ENCODE measurements around the gene MSMP. TPM values are rescaled to one million over a fixed set of nuclear protein-coding genes. Genes with fewer than 3 reads are reported as not detected.

The MSMP gene
- total RNA-seq, 1 experiment from 2014 or later: not detected

- H3K4me3 ChIP-seq (ENCODE audit: insufficient read depth, low read depth, low read length): no peak overlapping the region
- no peaks in the 10 kb centered on the region; the same call in 1 of the 2 replicates for H3K27me3 ChIP-seq (ENCODE audit: control insufficient read depth, insufficient read depth, low read length)
- no peak for DNase-seq
- H3K36me3 ChIP-seq (replicated peaks; ENCODE audit: control insufficient read depth, insufficient read depth, low read length): no peaks in the 10 kb centered on the region
Observed at GRCh38 chr9:35789541-35789940, 35.5 kb upstream of the MSMP start.

- no peaks in the 10 kb centered on the region for H3K36me3 ChIP-seq (replicated peaks; ENCODE audit: control insufficient read depth, insufficient read depth, low read length)
- no peak for DNase-seq
Observed at GRCh38 chr9:35783418-35783817, 29.3 kb upstream of the MSMP start.

GRCh38 chr9:35781066-35781465 lies 27.0 kb upstream of the MSMP start:
- no peak for DNase-seq
- Histone ChIP-seq H3K4me3 (ENCODE audit: insufficient read depth, low read depth, low read length) (no peak overlapping the region), H3K27me3 (ENCODE audit: control insufficient read depth, insufficient read depth, low read length) (no peaks in the 10 kb centered on the region), H3K36me3 (replicated peaks; ENCODE audit: control insufficient read depth, insufficient read depth, low read length) (no peaks in the 10 kb centered on the region)

More at GRCh38 chr9:35783418-35783817, 29.3 kb upstream of the MSMP start:
- Histone ChIP-seq H3K4me3 (ENCODE audit: insufficient read depth, low read depth, low read length) (no peak overlapping the region), H3K27me3 (ENCODE audit: control insufficient read depth, insufficient read depth, low read length) (no peaks in the 10 kb centered on the region)

- Histone ChIP-seq H3K27me3 (ENCODE audit: control insufficient read depth, insufficient read depth, low read length) (no peaks in the 10 kb centered on the region), H3K36me3 (replicated peaks; ENCODE audit: control insufficient read depth, insufficient read depth, low read length) (no peaks in the 10 kb centered on the region), H3K4me3 (ENCODE audit: insufficient read depth, low read depth, low read length) (no peak overlapping the region)
- DNase-seq: no peak
Observed at GRCh38 chr9:35778496-35778895, 24.4 kb upstream of the MSMP start.

DNA sequence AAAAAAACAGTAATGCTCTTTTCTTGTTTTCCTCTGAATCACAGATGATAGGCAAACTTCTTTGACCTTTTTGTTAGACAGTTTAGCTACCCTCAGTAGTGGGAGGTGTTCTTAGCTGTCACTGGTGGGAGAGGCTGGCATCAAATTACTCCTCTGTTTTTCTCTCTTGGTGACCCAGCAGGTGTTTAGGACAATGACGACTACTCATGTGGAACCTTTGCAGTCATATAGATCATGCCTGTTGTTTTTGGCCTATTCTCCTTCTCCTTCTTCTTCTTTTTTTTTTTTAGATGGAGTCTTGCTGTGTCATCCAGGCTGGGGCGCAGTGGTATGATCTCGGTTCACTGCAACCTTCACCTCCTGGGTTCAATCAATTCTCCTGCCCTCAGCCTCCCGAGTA lies 21.9 kb upstream of the MSMP start:
- DNase-seq: no peak
- H3K4me3 ChIP-seq (ENCODE audit: insufficient read depth, low read depth, low read length): no peak overlapping the region
- no peaks in the 10 kb centered on the region for H3K36me3 ChIP-seq (replicated peaks; ENCODE audit: control insufficient read depth, insufficient read depth, low read length)
- H3K27me3 ChIP-seq (ENCODE audit: control insufficient read depth, insufficient read depth, low read length): no peaks in the 10 kb centered on the region

DNA sequence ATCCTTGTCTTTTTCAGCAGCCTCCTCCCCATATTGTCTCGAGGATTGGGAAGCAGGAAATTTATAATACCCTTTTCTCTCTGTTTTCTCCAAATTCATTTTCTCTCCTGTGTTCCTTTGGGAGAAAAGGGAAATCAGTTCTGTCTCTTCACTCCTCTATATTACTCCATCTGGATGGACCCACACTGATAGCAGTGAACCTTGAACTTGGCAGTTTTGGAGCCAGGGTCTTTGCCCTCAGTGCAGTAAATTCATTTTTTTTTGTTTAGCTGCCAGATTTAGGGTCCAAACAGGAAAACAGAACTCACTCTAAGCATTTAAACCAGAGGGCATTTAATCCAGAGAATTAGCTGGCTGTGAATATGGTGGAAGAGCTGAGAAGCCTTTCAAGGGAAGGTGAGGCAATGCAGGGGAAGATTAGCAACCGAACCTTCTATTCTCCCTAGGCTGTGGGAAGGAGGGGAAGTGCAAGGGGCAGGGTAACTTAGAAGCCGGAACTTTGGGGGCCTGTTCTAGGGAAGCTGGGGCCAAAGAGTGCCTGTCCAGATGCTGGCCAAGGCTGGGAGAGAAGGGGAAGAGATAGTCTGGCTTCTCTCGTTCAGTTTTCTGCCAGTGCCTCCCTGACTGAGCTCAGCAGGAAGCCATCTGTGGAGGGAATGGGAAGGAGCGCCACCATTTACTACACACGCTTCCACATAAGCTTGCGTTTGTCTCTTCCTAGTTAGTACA lies 21.0 kb upstream of the MSMP start:
- Histone ChIP-seq H3K27me3 (ENCODE audit: control insufficient read depth, insufficient read depth, low read length) (no peaks in the 10 kb centered on the region), H3K4me3 (ENCODE audit: insufficient read depth, low read depth, low read length) (no peak overlapping the region), H3K36me3 (replicated peaks; ENCODE audit: control insufficient read depth, insufficient read depth, low read length) (no peaks in the 10 kb centered on the region)
- peak; percentile 59 for DNase-seq

- Histone ChIP-seq H3K4me3 (ENCODE audit: insufficient read depth, low read depth, low read length) (no peak overlapping the region), H3K36me3 (replicated peaks; ENCODE audit: control insufficient read depth, insufficient read depth, low read length) (no peaks in the 10 kb centered on the region), H3K27me3 (ENCODE audit: control insufficient read depth, insufficient read depth, low read length) (no peaks in the 10 kb centered on the region)
- no peak for DNase-seq
Observed at GRCh38 chr9:35771943-35772342, 17.9 kb upstream of the MSMP start.

- H3K4me3 ChIP-seq (ENCODE audit: insufficient read depth, low read depth, low read length): no peak overlapping the region
Observed at GRCh38 chr9:35771534-35771933, 17.5 kb upstream of the MSMP start.

GRCh38 chr9:35771075-35771433 lies 17.0 kb upstream of the MSMP start:
- no peak for DNase-seq
- H3K4me3 ChIP-seq (ENCODE audit: insufficient read depth, low read depth, low read length): no peak overlapping the region
- H3K36me3 ChIP-seq (replicated peaks; ENCODE audit: control insufficient read depth, insufficient read depth, low read length): no peaks in the 10 kb centered on the region
- H3K27me3 ChIP-seq (ENCODE audit: control insufficient read depth, insufficient read depth, low read length): no peaks in the 10 kb centered on the region

More at GRCh38 chr9:35771534-35771933, 17.5 kb upstream of the MSMP start:
- Histone ChIP-seq H3K27me3 (ENCODE audit: control insufficient read depth, insufficient read depth, low read length) (no peaks in the 10 kb centered on the region), H3K36me3 (replicated peaks; ENCODE audit: control insufficient read depth, insufficient read depth, low read length) (no peaks in the 10 kb centered on the region)
- no peak for DNase-seq

DNA sequence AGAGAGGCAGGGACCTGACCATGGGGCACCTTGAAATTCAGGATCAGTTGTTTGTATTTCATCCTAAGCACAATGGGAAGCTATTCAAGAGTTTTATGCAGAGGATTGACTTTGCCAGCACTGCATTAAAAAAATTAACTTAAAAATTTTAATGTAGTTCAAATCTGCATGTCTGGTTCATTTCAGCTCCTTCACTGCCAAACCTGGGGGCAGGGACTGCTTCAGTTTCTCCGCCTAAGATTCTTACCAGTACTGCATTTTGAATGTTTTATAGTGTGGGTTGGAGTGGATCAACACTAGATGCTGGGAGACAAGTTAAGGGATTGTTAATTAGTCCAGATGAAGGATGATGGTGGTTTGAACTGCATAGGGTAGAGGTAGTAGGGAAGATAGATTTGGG lies 15.7 kb upstream of the MSMP start:
- Histone ChIP-seq H3K36me3 (replicated peaks; ENCODE audit: control insufficient read depth, insufficient read depth, low read length) (no peaks in the 10 kb centered on the region), H3K27me3 (ENCODE audit: control insufficient read depth, insufficient read depth, low read length) (no peaks in the 10 kb centered on the region), H3K4me3 (ENCODE audit: insufficient read depth, low read depth, low read length) (no peak overlapping the region)
- DNase-seq: no peak

DNA sequence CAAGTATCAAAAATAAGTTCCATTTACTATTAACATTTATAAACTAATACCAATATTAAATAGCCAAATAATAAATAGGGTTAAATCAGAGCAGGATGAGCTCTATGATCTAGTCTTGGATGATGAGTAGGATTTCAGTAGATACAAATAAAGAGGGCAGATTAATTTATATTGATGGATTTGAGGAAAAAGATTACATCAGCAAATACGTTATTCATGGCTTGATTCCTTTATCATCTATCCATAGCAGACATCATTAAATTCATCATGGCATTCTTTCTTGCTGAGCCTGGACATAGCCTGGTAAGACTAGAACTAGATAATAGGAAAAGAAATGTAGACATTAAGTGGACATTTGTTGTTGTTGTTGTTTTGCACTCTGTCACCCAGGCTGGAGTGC lies 13.4 kb upstream of the MSMP start:
- no peaks in the 10 kb centered on the region for H3K27me3 ChIP-seq (ENCODE audit: control insufficient read depth, insufficient read depth, low read length)
- no peak overlapping the region for H3K4me3 ChIP-seq (ENCODE audit: insufficient read depth, low read depth, low read length)
- H3K36me3 ChIP-seq (replicated peaks; ENCODE audit: control insufficient read depth, insufficient read depth, low read length): no peaks in the 10 kb centered on the region
- no peak for DNase-seq

DNA sequence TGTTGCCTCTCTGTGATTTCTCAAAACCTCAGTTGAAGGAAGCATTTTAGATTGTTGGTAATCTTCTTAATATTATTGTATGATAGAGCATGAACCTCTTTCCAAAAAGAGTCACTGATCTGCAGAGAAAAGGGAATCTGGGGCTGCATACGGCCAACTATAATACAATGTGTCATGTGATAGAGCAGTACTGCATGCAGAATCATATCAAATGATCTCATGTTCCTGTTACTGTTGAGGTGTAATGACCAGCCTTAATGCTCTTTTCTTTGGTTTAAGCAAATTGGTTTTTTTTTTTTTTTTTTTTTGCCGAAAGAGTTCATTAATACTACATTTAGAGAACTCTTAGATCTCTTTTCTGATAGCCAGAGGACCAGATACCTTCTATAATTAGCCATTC lies 12.9 kb upstream of the MSMP start:
- Histone ChIP-seq H3K4me3 (ENCODE audit: insufficient read depth, low read depth, low read length) (no peak overlapping the region), H3K36me3 (replicated peaks; ENCODE audit: control insufficient read depth, insufficient read depth, low read length) (no peaks in the 10 kb centered on the region), H3K27me3 (ENCODE audit: control insufficient read depth, insufficient read depth, low read length) (no peaks in the 10 kb centered on the region)
- no peak for DNase-seq

GRCh38 chr9:35763803-35764202 lies 9.7 kb upstream of the MSMP start:
- Histone ChIP-seq H3K4me3 (ENCODE audit: insufficient read depth, low read depth, low read length) (no peak overlapping the region), H3K36me3 (replicated peaks; ENCODE audit: control insufficient read depth, insufficient read depth, low read length) (no peaks in the 10 kb centered on the region), H3K27me3 (ENCODE audit: control insufficient read depth, insufficient read depth, low read length) (no peaks in the 10 kb centered on the region)
- DNase-seq: no peak

- Histone ChIP-seq H3K27me3 (ENCODE audit: control insufficient read depth, insufficient read depth, low read length) (no peaks in the 10 kb centered on the region), H3K4me3 (ENCODE audit: insufficient read depth, low read depth, low read length) (no peak overlapping the region)
- no peak for DNase-seq
Observed at GRCh38 chr9:35763181-35763580, 9.1 kb upstream of the MSMP start.

GRCh38 chr9:35760651-35761050 lies 6.6 kb upstream of the MSMP start:
- Histone ChIP-seq H3K36me3 (replicated peaks; ENCODE audit: control insufficient read depth, insufficient read depth, low read length) (no peaks in the 10 kb centered on the region), H3K27me3 (ENCODE audit: control insufficient read depth, insufficient read depth, low read length) (no peaks in the 10 kb centered on the region), H3K4me3 (ENCODE audit: insufficient read depth, low read depth, low read length) (no peak overlapping the region)
- no peak for DNase-seq

More at GRCh38 chr9:35763181-35763580, 9.1 kb upstream of the MSMP start:
- H3K36me3 ChIP-seq (replicated peaks; ENCODE audit: control insufficient read depth, insufficient read depth, low read length): no peaks in the 10 kb centered on the region

DNA sequence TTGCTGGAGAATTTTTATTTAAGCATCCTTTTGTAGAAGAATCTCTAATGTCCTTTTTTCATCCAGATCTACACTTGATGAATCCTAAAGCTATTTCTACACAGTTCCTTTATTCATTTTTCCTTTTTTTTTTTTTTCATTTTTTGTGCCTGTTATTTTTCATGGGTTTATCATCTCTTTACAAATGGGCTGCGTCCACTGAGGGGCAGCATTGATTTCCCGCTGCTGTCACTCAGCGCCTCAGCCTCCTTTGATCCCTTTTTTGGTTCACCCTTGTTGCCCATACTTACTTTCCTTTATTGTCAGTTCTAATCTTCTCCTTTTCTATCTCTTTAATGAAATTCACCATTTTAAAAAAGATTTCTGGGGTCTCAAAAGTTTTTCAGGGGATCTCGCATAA lies 5.7 kb upstream of the MSMP start:
- no peaks in the 10 kb centered on the region for H3K27me3 ChIP-seq (ENCODE audit: control insufficient read depth, insufficient read depth, low read length)
- no peaks in the 10 kb centered on the region for H3K36me3 ChIP-seq (replicated peaks; ENCODE audit: control insufficient read depth, insufficient read depth, low read length)
- H3K4me3 ChIP-seq (ENCODE audit: insufficient read depth, low read depth, low read length): no peak overlapping the region
- DNase-seq: no peak

Measured in H7 (cell line).